HEK293 (cell line): Measurements from ENCODE around the gene C8G.

Source experiments
- BCL11A ChIP-seq: fragments of 450-650 bp; formaldehyde crosslinking; IDR thresholded peaks from 2 replicates; pipeline ENCODE4 v1.5.1; 2016; ENCODE audit warnings: low read depth, missing biosample characterization, missing genetic modification characterization
- EGR2 ChIP-seq: fragments of 450-650 bp; formaldehyde crosslinking; IDR thresholded peaks from 2 replicates; pipeline ENCODE4 v1.5.1; 2016; ENCODE audit warnings: low read depth, missing biosample characterization, missing genetic modification characterization
- HOXC10 ChIP-seq: sonication (generic); formaldehyde crosslinking; IDR thresholded peaks from 2 replicates; pipeline ENCODE4 v1.8.1; 2023; ENCODE audit warnings: mild to moderate bottlenecking, missing genetic modification reagents
- IKZF3 ChIP-seq: fragments of 450-650 bp; IDR thresholded peaks from 2 replicates; pipeline ENCODE4 v1.5.0; 2018; ENCODE audit warnings: missing biosample characterization, mild to moderate bottlenecking, missing genetic modification characterization, moderate library complexity
- KLF1 ChIP-seq: fragments of 450-650 bp; formaldehyde crosslinking; IDR thresholded peaks from 2 replicates; pipeline ENCODE4 v1.5.1; 2016; ENCODE audit warnings: missing biosample characterization, missing genetic modification characterization
- SP2 ChIP-seq: fragments of 450-650 bp; formaldehyde crosslinking; IDR thresholded peaks from 2 replicates; pipeline ENCODE4 v1.5.1; 2016; ENCODE audit warnings: missing biosample characterization, missing genetic modification characterization
- ZIC2 ChIP-seq: fragments of 450-650 bp; formaldehyde crosslinking; IDR thresholded peaks from 2 replicates; pipeline ENCODE4 v1.5.1; 2016; ENCODE audit warnings: missing biosample characterization, missing genetic modification characterization
- ZNF155 ChIP-seq: fragments of 450-650 bp; formaldehyde crosslinking; IDR thresholded peaks from 2 replicates; pipeline ENCODE4 v1.5.1; 2016; ENCODE audit warnings: missing biosample characterization, missing genetic modification characterization
- ZNF184 ChIP-seq: fragments of 450-650 bp; IDR thresholded peaks from 2 replicates; pipeline ENCODE4 v1.5.1; 2018; ENCODE audit warnings: missing biosample characterization, mild to moderate bottlenecking, missing genetic modification characterization
- ZNF23 ChIP-seq: fragments of 450-650 bp; formaldehyde crosslinking; IDR thresholded peaks from 2 replicates; pipeline ENCODE4 v1.5.1; 2016; ENCODE audit warnings: missing biosample characterization, missing genetic modification characterization, borderline replicate concordance
- ZNF654 ChIP-seq: fragments of 450-650 bp; formaldehyde crosslinking; IDR thresholded peaks from 2 replicates; pipeline ENCODE4 v1.5.1; 2016; ENCODE audit warnings: low read depth, missing biosample characterization, missing genetic modification characterization
- ZNF660 ChIP-seq: fragments of 450-650 bp; IDR thresholded peaks from 2 replicates; pipeline ENCODE4 v1.5.1; 2018; ENCODE audit warnings: missing biosample characterization, mild to moderate bottlenecking, missing genetic modification characterization
- TF ChIP-seq, protein P1 (sequence below): fragments of 450-650 bp; formaldehyde crosslinking; IDR thresholded peaks from 2 replicates; pipeline ENCODE4 v1.5.1; 2016; ENCODE audit warnings: missing biosample characterization, missing genetic modification characterization, borderline replicate concordance
- TF ChIP-seq, protein P2 (sequence below): fragments of 450-650 bp; formaldehyde crosslinking; IDR thresholded peaks from 2 replicates; pipeline ENCODE4 v1.5.1; 2017; ENCODE audit warnings: missing biosample characterization, missing genetic modification characterization
- TF ChIP-seq, protein P3 (sequence below): fragments of 450-650 bp; formaldehyde crosslinking; IDR thresholded peaks from 2 replicates; pipeline ENCODE4 v1.5.1; 2016; ENCODE audit warnings: missing biosample characterization, missing genetic modification characterization
- TF ChIP-seq, protein P4 (sequence below): fragments of 450-650 bp; IDR thresholded peaks from 2 replicates; pipeline ENCODE4 v1.5.1; 2018; ENCODE audit warnings: missing biosample characterization, missing genetic modification characterization
- TF ChIP-seq, protein P5 (sequence below): fragments of 450-650 bp; formaldehyde crosslinking; IDR thresholded peaks from 2 replicates; pipeline ENCODE4 v1.5.1; 2017; ENCODE audit warnings: missing biosample characterization, missing genetic modification characterization
- TF ChIP-seq, protein P6 (sequence below): fragments of 450-650 bp; formaldehyde crosslinking; IDR thresholded peaks from 2 replicates; pipeline ENCODE4 v1.5.1; 2016; ENCODE audit warnings: missing biosample characterization, missing genetic modification characterization
- TF ChIP-seq, protein P7 (sequence below): fragments of 450-650 bp; formaldehyde crosslinking; IDR thresholded peaks from 2 replicates; pipeline ENCODE4 v1.5.1; 2017; ENCODE audit warnings: missing biosample characterization, mild to moderate bottlenecking, missing genetic modification characterization, moderate library complexity
- TF ChIP-seq, protein P8 (sequence below): fragments of 450-650 bp; formaldehyde crosslinking; conservative IDR thresholded peaks from 2 replicates; pipeline ENCODE4 v1.5.1; 2016; ENCODE audit warnings: low read depth, missing biosample characterization, missing genetic modification characterization

C8G gene

DNA sequence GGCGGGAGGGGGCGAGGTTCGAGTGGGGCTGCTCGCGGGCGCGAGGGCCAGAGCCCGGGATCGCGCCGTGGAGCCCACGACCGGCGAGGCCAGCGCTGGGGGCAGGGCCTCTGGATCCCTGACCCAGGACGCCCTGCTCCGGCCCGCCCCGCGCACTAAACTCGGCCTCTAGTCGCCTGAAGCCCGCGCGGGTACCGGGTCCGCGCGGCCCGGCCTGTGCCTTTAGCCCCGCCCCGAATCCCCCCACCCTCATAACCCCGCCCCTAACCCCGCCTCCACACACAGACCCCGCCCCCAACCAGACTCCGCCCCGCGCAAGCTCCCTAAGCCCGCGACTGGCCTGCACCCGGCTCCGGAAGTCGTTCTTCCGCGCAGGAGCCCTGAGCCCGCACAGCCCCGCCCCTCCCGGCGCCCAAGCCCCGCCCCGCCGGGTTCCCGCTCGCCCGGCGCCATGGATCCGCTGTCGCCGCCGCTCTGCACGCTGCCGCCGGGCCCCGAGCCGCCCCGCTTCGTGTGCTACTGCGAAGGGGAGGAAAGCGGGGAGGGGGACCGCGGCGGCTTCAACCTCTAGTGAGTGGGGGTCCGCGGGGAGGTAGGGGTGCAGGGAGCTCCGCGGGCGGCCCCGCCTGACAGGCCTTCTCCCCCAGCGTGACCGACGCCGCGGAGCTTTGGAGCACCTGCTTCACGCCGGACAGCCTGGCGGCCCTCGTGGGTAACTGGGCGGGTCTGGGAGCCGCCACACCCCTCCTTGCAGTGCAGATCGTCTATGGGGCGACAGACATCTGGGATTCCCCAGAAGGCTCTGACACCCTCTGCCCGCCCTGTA is 47.2 kb downstream of the C8G start, which contains the start of gene PAXX (continued):
- TF ChIP-seq, protein P1, sequence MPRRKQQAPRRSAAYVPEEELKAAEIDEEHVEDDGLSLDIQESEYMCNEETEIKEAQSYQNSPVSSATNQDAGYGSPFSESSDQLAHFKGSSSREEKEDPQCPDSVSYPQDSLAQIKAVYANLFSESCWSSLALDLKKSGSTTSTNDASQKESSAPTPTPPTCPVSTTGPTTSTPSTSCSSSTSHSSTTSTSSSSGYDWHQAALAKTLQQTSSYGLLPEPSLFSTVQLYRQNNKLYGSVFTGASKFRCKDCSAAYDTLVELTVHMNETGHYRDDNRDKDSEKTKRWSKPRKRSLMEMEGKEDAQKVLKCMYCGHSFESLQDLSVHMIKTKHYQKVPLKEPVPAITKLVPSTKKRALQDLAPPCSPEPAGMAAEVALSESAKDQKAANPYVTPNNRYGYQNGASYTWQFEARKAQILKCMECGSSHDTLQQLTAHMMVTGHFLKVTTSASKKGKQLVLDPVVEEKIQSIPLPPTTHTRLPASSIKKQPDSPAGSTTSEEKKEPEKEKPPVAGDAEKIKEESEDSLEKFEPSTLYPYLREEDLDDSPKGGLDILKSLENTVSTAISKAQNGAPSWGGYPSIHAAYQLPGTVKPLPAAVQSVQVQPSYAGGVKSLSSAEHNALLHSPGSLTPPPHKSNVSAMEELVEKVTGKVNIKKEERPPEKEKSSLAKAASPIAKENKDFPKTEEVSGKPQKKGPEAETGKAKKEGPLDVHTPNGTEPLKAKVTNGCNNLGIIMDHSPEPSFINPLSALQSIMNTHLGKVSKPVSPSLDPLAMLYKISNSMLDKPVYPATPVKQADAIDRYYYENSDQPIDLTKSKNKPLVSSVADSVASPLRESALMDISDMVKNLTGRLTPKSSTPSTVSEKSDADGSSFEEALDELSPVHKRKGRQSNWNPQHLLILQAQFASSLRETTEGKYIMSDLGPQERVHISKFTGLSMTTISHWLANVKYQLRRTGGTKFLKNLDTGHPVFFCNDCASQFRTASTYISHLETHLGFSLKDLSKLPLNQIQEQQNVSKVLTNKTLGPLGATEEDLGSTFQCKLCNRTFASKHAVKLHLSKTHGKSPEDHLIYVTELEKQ (tag by site-specific recombination), result no peak
- TF ChIP-seq ZNF184, result no peak
- TF ChIP-seq, protein P2, sequence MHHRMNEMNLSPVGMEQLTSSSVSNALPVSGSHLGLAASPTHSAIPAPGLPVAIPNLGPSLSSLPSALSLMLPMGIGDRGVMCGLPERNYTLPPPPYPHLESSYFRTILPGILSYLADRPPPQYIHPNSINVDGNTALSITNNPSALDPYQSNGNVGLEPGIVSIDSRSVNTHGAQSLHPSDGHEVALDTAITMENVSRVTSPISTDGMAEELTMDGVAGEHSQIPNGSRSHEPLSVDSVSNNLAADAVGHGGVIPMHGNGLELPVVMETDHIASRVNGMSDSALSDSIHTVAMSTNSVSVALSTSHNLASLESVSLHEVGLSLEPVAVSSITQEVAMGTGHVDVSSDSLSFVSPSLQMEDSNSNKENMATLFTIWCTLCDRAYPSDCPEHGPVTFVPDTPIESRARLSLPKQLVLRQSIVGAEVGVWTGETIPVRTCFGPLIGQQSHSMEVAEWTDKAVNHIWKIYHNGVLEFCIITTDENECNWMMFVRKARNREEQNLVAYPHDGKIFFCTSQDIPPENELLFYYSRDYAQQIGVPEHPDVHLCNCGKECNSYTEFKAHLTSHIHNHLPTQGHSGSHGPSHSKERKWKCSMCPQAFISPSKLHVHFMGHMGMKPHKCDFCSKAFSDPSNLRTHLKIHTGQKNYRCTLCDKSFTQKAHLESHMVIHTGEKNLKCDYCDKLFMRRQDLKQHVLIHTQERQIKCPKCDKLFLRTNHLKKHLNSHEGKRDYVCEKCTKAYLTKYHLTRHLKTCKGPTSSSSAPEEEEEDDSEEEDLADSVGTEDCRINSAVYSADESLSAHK (tag by site-specific recombination), result 0 out of 2 replicates have a peak, but pooled peaks have one; percentile 10
- TF ChIP-seq, protein P3, sequence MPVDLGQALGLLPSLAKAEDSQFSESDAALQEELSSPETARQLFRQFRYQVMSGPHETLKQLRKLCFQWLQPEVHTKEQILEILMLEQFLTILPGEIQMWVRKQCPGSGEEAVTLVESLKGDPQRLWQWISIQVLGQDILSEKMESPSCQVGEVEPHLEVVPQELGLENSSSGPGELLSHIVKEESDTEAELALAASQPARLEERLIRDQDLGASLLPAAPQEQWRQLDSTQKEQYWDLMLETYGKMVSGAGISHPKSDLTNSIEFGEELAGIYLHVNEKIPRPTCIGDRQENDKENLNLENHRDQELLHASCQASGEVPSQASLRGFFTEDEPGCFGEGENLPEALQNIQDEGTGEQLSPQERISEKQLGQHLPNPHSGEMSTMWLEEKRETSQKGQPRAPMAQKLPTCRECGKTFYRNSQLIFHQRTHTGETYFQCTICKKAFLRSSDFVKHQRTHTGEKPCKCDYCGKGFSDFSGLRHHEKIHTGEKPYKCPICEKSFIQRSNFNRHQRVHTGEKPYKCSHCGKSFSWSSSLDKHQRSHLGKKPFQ, result no peak
- TF ChIP-seq BCL11A, result 0 out of 2 replicates have a peak, but pooled peaks have one; percentile 12
- peak; percentile 54 for TF ChIP-seq ZIC2
- TF ChIP-seq SP2 (tag by site-specific recombination), result peak; percentile 71
- no peak; the same call in none of the 2 replicates for TF ChIP-seq ZNF660 (tag by site-specific recombination)
- TF ChIP-seq HOXC10 (CRISPR knock-in tag), result no peak
- TF ChIP-seq, protein P4, sequence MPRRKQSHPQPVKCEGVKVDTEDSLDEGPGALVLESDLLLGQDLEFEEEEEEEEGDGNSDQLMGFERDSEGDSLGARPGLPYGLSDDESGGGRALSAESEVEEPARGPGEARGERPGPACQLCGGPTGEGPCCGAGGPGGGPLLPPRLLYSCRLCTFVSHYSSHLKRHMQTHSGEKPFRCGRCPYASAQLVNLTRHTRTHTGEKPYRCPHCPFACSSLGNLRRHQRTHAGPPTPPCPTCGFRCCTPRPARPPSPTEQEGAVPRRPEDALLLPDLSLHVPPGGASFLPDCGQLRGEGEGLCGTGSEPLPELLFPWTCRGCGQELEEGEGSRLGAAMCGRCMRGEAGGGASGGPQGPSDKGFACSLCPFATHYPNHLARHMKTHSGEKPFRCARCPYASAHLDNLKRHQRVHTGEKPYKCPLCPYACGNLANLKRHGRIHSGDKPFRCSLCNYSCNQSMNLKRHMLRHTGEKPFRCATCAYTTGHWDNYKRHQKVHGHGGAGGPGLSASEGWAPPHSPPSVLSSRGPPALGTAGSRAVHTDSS (tag by site-specific recombination), result no peak
- TF ChIP-seq IKZF3, result no peak
- TF ChIP-seq, protein P5, sequence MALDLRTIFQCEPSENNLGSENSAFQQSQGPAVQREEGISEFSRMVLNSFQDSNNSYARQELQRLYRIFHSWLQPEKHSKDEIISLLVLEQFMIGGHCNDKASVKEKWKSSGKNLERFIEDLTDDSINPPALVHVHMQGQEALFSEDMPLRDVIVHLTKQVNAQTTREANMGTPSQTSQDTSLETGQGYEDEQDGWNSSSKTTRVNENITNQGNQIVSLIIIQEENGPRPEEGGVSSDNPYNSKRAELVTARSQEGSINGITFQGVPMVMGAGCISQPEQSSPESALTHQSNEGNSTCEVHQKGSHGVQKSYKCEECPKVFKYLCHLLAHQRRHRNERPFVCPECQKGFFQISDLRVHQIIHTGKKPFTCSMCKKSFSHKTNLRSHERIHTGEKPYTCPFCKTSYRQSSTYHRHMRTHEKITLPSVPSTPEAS (tag by site-specific recombination), result no peak
- TF ChIP-seq ZNF654 (tag by site-specific recombination), result no peak
- TF ChIP-seq, protein P6, sequence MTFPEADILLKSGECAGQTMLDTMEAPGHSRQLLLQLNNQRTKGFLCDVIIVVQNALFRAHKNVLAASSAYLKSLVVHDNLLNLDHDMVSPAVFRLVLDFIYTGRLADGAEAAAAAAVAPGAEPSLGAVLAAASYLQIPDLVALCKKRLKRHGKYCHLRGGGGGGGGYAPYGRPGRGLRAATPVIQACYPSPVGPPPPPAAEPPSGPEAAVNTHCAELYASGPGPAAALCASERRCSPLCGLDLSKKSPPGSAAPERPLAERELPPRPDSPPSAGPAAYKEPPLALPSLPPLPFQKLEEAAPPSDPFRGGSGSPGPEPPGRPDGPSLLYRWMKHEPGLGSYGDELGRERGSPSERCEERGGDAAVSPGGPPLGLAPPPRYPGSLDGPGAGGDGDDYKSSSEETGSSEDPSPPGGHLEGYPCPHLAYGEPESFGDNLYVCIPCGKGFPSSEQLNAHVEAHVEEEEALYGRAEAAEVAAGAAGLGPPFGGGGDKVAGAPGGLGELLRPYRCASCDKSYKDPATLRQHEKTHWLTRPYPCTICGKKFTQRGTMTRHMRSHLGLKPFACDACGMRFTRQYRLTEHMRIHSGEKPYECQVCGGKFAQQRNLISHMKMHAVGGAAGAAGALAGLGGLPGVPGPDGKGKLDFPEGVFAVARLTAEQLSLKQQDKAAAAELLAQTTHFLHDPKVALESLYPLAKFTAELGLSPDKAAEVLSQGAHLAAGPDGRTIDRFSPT (tag by site-specific recombination), result no peak
- no peak for TF ChIP-seq EGR2 (tag by site-specific recombination)
- no peak for TF ChIP-seq ZNF155 (tag by site-specific recombination)
- TF ChIP-seq, protein P7, sequence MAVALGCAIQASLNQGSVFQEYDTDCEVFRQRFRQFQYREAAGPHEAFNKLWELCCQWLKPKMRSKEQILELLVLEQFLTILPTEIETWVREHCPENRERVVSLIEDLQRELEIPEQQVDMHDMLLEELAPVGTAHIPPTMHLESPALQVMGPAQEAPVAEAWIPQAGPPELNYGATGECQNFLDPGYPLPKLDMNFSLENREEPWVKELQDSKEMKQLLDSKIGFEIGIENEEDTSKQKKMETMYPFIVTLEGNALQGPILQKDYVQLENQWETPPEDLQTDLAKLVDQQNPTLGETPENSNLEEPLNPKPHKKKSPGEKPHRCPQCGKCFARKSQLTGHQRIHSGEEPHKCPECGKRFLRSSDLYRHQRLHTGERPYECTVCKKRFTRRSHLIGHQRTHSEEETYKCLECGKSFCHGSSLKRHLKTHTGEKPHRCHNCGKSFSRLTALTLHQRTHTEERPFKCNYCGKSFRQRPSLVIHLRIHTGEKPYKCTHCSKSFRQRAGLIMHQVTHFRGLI, result no peak
- peak; percentile 89 for TF ChIP-seq KLF1 (tag by site-specific recombination)
- TF ChIP-seq, protein P8, sequence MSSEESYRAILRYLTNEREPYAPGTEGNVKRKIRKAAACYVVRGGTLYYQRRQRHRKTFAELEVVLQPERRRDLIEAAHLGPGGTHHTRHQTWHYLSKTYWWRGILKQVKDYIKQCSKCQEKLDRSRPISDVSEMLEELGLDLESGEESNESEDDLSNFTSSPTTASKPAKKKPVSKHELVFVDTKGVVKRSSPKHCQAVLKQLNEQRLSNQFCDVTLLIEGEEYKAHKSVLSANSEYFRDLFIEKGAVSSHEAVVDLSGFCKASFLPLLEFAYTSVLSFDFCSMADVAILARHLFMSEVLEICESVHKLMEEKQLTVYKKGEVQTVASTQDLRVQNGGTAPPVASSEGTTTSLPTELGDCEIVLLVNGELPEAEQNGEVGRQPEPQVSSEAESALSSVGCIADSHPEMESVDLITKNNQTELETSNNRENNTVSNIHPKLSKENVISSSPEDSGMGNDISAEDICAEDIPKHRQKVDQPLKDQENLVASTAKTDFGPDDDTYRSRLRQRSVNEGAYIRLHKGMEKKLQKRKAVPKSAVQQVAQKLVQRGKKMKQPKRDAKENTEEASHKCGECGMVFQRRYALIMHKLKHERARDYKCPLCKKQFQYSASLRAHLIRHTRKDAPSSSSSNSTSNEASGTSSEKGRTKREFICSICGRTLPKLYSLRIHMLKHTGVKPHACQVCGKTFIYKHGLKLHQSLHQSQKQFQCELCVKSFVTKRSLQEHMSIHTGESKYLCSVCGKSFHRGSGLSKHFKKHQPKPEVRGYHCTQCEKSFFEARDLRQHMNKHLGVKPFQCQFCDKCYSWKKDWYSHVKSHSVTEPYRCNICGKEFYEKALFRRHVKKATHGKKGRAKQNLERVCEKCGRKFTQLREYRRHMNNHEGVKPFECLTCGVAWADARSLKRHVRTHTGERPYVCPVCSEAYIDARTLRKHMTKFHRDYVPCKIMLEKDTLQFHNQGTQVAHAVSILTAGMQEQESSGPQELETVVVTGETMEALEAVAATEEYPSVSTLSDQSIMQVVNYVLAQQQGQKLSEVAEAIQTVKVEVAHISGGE, result no peak
- no peak for TF ChIP-seq ZNF23 (tag by site-specific recombination)
